Left kidney (tissue), 8 donors: ENCODE data around the gene CASP8AP2. TPM values are rescaled to one million over a fixed set of nuclear protein-coding genes. Genes with fewer than 3 reads are reported as not detected.
"Not testable (repeated sequence)": the region's sequence is repeated elsewhere in the genome, so short reads cannot be mapped to it uniquely, and the experiment has no call there.

Experiments
- DNase-seq: peaks from one replicate; pipeline ENCODE4 v3.0.0-alpha.2; 2013
- long read RNA-seq, 8 donors: transcript quantifications; one replicate each; lab custom pipeline, GENCODE V29; 2026
- polyA plus RNA-seq: library from polyadenylated mRNA; unstranded; fragments of 120-200 nt; gene quantifications from one replicate; pipeline ENCODE4 v1.2.1, GENCODE V29; 2013; ENCODE audit not compliant: insufficient read length

CASP8AP2 gene
- polyA plus RNA-seq = 30.2 TPM
- long read RNA-seq, donor 1, partial matches to known transcripts = 0 of 2 reads
- long read RNA-seq, donor 1, other reads (novel, unspliced or antisense) = 0 of 2 reads
- long read RNA-seq, donor 2, partial matches to known transcripts = 0 of 3 reads
- long read RNA-seq, donor 2, other reads (novel, unspliced or antisense) = 0 of 3 reads
- long read RNA-seq, donor 3, partial matches to known transcripts = 10 of 14 reads
- long read RNA-seq, donor 3, other reads (novel, unspliced or antisense) = 0 of 14 reads
- long read RNA-seq, donor 4 = 0 reads
- long read RNA-seq, donor 5, partial matches to known transcripts = 0 of 5 reads
- long read RNA-seq, donor 5, other reads (novel, unspliced or antisense) = 0 of 5 reads
- long read RNA-seq, donor 6, partial matches to known transcripts = 15 of 16 reads
- long read RNA-seq, donor 6, other reads (novel, unspliced or antisense) = 0 of 16 reads
- long read RNA-seq, donor 7, partial matches to known transcripts = 0 of 5 reads
- long read RNA-seq, donor 7, other reads (novel, unspliced or antisense) = 0 of 5 reads
- long read RNA-seq, donor 8 = 0 reads

- DNase-seq = peak; percentile 99
Measured at GRCh38 chr6:89829472-89830169, at the start of gene CASP8AP2. CASP8AP2 (plus strand) TSS chr6:89829880.

- DNase-seq = no peak
Measured at GRCh38 chr6:89781070-89782034, 48.3 kb upstream of the CASP8AP2 start.

- no peak for DNase-seq
Measured at GRCh38 chr6:89782222-89782621, 47.5 kb upstream of the CASP8AP2 start.

GRCh38 chr6:89783293-89783692 lies 46.4 kb upstream of the CASP8AP2 start:
- not testable (repeated sequence) for DNase-seq

- DNase-seq = no peak
Measured at GRCh38 chr6:89784838-89785237, 44.8 kb upstream of the CASP8AP2 start.

- no peak for DNase-seq
Measured at GRCh38 chr6:89786970-89787369, 42.7 kb upstream of the CASP8AP2 start.

GRCh38 chr6:89787660-89788328 lies 41.9 kb upstream of the CASP8AP2 start:
- no peak for DNase-seq

- no peak for DNase-seq
Measured at GRCh38 chr6:89789980-89790379, 39.7 kb upstream of the CASP8AP2 start.

GRCh38 chr6:89790403-89790802 lies 39.3 kb upstream of the CASP8AP2 start:
- DNase-seq = no peak

GRCh38 chr6:89792881-89793280 lies 36.8 kb upstream of the CASP8AP2 start:
- peak; percentile 12 for DNase-seq

GRCh38 chr6:89793586-89793985 lies 36.1 kb upstream of the CASP8AP2 start:
- no peak for DNase-seq

- DNase-seq = no peak
Measured at GRCh38 chr6:89794324-89794723, 35.4 kb upstream of the CASP8AP2 start.

GRCh38 chr6:89797317-89797716 lies 32.4 kb upstream of the CASP8AP2 start:
- DNase-seq = no peak

GRCh38 chr6:89799096-89799495 lies 30.6 kb upstream of the CASP8AP2 start:
- DNase-seq = no peak

GRCh38 chr6:89799756-89800155 lies 29.9 kb upstream of the CASP8AP2 start:
- DNase-seq = no peak

GRCh38 chr6:89803271-89803670 lies 26.4 kb upstream of the CASP8AP2 start:
- no peak for DNase-seq

- no peak for DNase-seq
Measured at GRCh38 chr6:89805814-89806371, 23.8 kb upstream of the CASP8AP2 start.

GRCh38 chr6:89807581-89807980 lies 22.1 kb upstream of the CASP8AP2 start:
- no peak for DNase-seq

- DNase-seq = not testable (repeated sequence)
Measured at GRCh38 chr6:89813422-89813821, 16.3 kb upstream of the CASP8AP2 start.

GRCh38 chr6:89817481-89817880 lies 12.2 kb upstream of the CASP8AP2 start:
- DNase-seq = peak; percentile 4

GRCh38 chr6:89818977-89819335 lies 10.7 kb upstream of the CASP8AP2 start:
- DNase-seq = peak; percentile 19
